CD4-positive, alpha-beta T cell treated with Interleukin-6 for 4 hours (primary cell): ENCODE results near the gene U2AF1.
"Not testable (repeated sequence)": the region's sequence is repeated elsewhere in the genome, so short reads cannot be mapped to it uniquely, and the experiment has no call there.

Source experiments
- DNase-seq: peaks from one replicate; pipeline ENCODE4 v3.0.0-alpha.2; 2020; ENCODE audit warnings: mixed read lengths

The U2AF1 gene

DNA sequence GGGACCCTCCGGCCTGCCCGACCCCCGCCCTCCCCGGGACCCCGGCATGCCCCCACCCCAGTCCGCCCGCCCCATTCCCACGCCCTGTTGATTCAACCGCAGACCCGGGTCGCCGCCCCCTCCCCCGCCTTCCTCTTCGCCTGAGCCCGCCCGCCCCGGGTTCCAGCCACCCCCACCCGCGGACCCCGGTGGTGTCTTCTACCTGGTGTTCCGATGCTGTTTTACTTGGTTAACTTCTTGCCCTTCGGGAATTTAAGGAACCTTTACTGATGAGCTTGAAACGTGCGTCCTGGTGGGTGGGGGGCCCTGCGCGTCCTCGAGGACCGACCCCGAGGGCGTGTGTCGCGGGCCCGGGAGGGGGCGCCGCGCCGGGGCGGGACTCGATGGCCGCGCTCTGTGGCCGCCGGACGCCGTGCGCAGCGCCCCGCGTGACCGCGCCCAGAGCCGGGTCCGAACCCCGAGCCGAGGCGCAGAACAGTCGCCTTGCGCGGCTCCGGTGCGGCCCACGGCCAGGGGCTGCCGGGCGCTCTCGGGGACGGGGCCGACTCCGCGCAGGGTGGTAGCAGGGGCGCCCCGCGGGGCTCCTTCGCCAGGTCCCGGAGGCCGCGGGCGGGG is 31.2 kb downstream of the U2AF1 start:
- not testable (repeated sequence) for DNase-seq

DNA sequence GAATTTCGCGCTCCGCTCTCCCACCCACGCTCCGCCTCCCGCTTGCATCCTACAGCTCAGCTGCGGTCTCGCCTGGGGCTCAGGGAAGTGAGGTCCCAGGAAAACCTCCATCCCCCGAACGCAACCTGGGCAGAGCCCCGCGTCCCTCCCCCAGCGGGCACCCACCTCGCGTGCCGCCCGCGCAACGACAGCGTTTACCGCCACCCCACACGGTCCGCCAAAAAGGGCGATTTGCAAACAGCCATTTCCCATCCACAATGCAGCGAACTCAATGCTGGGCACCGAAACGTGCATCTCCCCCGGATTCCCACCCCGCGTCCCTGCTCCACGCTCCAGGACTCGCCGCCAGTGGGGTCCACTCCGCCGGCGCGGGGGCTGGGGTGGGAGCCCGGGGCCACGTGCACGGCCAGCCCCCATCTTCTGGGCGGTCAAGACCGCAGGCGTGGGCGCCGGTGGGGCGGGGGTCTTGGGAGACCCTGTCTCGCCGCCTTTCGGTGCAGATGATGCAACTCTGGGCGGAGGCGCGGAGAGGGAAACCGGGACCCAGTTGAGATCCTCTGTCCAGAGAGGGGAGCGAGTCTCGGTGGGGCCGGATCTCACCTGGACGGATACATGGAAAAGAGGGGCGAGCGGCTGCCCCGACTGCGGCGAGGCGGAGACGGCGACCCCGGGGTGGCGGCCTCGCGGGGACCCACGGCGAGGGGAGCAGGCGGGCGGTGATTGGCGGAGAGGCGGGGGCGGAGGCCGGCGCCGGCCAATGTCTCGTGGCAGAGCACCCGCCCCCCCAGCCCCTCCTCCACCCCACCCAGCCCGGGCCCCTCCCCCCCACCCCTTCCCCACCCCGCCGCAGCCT is 32.0 kb downstream of the U2AF1 start, which contains the start of gene CBS:
CBS (minus strand) TSS at position 666 of the 853 bp plus-strand sequence. CDS start 3,642 bp downstream, outside the sequence.
- DNase-seq: not testable (repeated sequence)

DNA sequence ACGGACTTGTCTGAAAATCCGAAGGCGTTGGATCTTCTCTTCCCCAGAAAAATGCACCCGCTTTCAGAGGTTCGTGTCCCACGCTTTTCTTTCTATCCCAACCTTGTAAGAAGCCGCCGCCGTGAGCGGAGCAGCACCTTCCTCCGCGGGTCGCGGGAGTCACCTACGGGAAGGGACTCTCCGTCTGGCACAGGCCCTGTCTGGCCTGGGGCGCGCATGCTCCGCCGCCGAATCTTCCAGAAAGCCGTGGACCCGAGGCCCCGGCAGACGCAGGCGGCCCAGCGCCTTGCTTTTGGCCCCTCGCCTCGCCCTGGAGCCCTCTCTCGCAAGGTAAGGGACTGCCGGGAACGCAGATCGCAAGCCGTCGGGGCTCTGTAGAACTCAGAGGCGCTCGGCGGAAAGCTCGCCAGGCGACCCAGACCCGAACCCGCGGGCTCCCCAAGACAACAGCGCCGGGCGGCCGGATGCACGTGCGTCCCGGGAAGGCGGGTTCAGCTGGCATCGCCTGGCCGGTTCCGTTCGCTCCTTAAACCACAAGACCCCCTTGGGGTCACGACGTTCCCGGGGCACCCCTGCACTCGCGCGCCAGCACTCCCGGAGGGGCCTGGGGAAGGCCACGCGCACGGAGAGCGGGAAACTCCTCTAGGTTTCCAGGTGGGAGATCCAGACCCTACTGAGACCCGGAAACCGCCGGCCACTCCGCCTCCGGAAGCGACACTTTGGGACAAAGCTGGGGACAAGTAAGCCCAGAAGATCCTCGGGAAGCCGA is 32.8 kb downstream of the U2AF1 start:
- not testable (repeated sequence) for DNase-seq

DNA sequence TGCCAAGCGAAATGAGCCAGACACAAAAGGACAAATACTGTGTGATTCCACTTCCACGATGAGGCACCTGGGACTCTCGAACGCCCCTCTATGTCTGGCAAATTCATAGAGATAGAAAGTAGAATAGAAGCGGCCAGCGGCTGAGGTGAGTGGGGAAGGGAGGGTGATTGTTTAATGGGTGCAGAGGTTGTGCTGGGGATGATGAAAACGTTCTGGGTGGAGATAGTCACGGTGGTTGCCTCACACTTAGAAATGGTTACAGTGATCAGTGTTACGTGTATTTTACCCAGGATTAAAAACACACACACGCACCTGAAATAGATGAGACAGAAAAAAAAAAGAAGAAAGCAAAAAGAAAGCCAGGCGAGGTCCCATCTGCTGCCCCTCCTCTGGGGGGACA is 34.6 kb downstream of the U2AF1 start:
- not testable (repeated sequence) for DNase-seq

DNA sequence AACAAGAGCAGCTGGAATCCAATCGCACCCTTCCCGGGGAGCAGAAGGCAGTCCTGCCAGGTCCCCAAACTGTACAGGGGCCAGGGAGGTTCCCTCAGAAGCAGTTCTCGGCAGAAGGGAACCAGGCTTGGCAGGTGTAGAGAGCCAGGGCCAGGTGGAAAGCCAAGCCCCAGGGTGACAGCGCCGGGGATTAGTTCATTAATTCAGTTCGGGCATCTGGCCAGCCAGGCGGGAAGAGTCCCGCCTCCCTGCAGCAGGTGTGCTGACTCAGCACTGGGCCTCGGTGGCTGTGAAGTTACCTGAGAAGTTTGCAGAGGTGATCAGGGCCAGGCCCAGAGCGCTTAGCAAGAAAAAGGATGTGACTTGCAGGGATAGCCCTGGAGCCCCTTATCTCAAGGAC is 37.7 kb downstream of the U2AF1 start:
- DNase-seq: not testable (repeated sequence)

DNA sequence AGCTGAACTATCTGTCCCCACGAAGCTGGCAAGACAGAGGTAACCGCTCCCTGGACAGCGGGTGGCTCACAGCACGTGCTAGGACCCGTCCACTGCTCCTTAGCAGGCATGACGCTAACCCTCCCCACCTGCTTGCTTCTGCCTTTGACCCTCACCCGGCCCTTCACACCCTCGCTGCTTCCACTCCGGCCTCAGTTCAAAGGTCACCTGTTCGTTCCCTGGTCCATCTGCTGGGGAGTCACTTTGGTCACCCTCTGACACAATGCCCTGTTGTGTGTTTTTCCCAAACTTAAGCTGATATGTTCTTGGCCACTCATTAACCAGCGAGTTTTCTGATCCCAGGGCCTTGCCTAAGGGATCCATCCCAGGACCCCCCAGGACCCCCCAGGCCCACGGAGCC is 39.3 kb downstream of the U2AF1 start:
- not testable (repeated sequence) for DNase-seq

DNA sequence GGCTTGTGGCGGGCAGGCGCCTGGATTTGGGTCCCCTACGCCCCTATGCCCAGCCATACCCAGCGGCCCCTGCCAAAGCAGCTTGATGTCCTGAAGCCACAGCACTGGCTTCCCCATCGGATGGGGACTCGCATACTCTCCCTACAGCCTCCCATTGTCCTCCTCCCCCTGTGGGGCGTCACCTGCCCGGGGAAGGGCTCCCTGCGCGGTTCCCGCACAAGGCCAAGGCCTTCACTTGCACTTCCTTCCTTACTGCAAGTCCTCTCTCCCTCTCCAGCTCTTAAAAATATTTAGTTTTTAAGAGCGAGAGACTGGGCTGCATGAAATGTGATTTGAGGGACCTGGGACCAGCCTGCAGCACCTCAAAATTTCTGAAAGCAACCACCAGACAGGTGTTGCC is 40.7 kb downstream of the U2AF1 start:
- not testable (repeated sequence) for DNase-seq

DNA sequence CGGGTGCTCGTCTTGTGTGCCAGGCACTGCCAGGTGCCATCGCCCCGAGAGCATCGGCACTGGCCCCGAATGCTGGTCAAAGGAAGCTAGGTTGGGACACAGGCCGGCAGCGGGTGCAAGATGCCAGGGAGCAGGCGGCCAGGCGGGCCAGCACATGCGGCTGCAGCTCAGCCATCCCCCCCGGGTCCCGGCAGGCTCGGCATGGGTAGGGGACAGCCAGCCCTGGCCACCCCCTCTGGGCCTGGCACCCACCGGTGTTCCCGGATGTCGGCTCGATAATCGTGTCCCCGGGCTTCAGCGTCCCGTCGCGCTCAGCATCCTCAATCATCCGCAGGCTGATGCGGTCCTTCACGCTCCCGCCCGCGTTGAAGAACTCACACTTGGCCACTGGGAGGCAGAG is 41.4 kb downstream of the U2AF1 start:
- not testable (repeated sequence) for DNase-seq

DNA sequence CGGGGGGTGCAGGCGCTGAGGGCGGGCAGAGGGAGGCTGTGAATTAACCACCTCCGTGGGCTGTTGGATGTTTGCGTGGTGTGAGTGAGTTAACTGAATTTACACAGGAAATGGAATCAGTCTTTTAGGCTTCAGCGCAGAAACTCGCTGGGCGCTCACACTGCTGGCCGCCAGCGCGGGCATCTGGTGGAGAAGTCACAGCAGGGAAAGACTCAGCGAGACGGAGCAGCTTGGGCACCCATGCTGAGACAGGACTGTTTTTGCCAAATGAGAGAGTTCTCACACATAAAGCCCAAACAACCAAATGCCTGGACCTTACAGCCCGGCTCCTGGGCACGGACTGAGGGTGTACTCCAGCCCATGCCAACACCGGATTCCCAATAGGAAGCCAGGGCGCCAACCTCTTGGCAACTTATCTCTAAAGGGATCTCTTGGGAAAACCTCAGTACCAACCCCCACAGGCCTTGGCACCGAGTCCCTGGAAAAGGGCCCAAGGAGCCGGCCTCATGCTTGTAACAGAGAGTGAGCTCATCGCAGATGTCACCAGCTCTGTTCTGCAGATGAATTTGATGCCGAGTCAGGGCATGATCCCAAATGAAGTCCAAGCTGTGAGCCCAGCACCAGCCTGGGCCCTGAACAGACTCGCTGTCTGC is 43.0 kb downstream of the U2AF1 start:
- not testable (repeated sequence) for DNase-seq

DNA sequence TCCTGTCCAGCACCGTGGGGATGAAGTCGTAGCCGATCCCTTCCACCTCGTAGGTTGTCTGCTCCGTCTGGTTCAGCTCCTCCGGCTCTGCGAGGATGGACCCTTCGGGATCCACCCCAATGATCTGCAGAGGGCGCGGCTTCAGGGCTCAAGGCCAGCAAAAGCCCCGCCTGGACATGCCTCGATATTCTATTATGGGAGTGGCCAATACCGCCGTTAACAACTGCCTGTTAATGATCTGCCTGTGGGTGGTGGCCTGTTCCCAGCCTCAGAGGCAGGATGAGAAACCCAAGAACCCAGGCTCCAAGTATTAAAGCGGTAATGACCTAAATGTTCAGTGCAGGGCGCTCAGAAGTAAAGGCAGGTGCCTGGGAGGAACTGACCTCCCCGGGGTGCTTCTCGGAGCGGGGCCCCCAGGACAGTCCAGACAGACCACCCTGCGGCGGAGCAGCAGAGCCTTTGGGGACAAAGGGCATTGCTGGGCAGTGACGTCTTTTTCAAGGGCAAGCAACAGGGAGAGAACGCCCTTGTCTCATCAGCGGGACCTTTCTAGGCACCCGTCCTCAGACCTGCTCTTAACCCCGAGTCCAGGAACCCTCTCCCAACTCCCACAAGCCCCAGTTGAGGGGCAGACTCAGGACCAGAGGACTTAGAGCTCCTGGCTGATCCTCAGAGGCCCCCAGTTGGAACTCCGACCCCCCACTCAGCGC is 44.3 kb downstream of the U2AF1 start:
- not testable (repeated sequence) for DNase-seq

DNA sequence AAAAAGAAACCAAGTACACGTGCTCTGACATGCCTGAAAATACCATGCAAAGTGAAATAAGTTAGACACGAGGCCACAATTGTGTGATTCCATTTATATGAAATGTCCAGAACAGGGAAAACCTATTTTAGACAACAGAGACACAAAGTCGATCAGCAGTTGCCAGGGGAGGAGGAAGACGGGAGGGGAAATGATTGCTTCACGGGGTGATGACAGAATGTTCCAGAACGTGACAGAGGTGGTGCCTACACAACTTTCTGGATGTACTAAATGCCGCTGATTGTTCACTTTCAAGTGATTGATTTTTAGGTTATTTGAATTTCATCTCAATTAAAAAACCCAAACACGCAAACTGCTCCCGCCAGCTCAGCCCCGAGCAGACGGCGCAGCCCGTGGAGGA is 54.3 kb downstream of the U2AF1 start:
- DNase-seq: not testable (repeated sequence)

DNA sequence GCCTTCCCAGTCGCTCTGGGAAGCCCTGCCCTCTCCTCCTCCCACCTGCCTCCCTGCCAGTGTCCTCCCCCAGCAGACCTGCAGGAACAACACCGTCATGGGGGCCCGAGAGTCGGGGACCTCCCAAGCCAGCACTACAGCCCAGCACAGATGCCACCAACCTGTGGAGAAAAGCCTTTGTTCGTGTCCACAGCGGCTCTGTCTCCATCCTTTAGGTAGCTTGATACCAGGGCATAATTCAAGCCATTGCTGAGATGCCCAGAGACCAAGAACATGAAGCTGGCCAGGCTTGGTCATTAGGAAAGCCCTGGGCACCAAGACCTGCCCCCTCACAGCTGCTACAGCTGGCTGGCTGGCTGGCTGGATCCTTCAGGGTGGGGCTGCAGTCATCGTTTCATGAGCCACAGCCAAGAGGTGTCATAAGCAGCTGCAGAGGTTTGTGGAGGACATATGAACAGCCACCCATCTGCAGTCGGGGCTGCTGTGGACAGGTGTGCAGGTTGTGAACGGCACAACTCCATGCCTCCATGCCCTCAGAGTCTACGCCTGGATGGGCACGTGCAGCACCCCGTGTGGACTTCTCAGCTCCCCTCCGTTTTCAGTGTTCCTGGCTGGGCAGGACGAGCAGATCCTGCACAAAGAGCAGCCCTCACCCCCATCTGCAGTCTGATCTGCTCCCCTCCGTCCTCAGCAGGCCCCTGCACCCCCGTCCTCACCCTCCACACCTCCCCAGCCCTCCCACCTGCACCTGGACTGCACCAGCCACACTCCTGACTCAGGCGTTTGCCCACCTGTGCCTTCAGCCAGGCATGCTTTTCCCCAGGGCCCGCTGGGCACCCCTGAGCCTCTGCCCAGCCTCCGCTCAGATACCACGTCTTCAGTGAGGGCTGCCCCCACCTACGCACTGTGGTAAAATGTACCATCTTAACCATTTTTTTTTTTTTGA is 61.2 kb downstream of the U2AF1 start:
- DNase-seq: not testable (repeated sequence)

DNA sequence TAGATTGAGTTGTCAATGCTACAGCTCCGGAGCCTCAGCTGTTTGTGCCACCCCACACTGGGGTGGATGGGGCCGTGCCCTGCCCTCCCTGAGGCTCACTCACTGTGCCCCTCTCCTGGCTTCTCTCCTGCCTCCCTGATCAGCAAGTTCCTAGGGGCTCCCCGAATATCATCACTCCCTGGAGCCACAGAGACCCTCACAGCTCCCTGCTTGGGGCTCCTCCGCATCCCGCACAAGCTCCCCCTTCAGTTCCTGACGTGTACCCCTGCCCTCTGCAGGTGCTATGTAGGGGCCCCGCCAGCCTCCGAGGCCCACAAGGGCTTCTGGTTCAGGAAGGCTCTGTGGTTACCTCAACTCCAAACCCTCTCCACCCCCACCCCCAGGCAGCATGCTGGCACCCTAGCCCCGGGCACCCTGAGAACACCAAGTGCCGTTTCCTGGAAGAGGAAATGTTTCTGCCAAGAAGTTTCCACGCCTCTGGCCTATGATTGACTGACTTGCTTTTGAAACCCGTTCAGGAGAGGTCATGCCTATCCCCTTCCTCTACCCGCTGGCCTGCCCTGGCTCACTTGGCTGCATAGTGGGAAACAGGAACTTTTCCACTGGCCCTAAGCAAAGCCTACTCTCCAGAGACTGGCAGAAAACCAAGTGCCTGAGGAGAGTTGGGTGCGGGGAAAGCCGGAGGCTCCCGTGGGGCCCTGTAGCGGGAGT is 62.0 kb downstream of the U2AF1 start:
- DNase-seq: not testable (repeated sequence)

DNA sequence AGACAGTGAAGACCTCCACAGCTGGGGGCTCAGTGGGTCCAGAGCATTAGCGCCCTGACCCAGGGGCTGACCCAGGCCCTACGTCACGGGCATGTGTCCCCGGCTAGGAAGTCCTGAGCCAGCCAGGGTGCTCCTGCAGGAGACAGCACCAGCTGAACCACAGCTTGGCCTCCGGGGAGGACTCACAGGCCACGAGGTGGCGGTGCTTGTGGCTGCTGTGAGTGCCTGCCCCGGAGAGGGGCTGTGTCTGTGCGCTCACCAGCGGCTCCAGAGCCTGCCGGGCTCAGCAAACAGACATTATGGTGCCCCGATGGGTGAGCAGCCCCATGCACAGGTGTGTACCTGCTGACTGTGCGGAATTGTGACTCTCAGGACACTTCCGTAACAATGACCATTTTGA is 62.8 kb downstream of the U2AF1 start:
- DNase-seq: not testable (repeated sequence)

DNA sequence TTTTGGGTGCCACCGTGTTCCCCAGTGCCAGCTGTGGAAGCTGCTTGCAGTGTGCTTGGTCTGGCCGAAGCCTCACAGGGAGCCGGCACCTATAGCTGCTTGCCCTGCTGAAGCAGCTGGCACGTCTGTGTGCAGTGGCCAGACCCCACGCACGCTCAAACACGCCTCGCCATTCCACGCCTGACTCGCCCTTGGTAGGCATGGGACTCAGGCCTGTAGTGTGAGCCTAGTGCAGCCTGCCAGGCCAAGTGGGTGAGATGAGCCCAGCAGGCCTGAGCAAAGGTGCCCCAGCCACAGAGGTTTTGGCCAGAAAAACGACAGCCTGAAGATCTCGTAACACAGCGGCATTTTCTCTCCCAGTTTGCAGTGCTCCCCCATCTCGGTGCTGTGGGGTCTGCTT is 64.1 kb downstream of the U2AF1 start:
- not testable (repeated sequence) for DNase-seq
